ENCODE measurements around the gene OVOL2.

OVOL2 gene

DNA sequence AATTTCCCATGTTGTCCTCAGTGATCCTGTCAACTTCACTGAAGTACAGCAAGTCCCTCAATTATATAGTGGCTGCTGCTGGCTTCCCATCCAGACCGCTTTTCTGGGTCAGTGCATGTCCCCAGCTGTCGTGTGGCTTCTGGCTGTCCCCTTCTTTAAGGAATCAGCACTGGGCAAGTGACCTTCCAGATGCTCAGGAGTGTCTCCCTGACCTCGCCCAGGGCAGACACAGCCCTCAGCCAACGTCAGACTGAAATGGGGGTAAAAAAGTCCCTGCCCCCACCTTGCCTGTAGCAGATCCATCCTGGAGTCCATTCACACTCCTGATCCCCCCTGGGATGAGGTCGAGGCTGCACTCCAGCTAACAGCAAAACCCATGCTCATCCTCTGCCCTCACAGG is 23.7 kb downstream of the OVOL2 start:
- no peak overlapping the region for H3K27ac ChIP-seq
- H3K9me3 ChIP-seq (ENCODE audit: control insufficient read depth, low read length): no peaks in the 10 kb centered on the region
- H2AFZ ChIP-seq: no peak overlapping the region
- TF ChIP-seq, protein P1, sequence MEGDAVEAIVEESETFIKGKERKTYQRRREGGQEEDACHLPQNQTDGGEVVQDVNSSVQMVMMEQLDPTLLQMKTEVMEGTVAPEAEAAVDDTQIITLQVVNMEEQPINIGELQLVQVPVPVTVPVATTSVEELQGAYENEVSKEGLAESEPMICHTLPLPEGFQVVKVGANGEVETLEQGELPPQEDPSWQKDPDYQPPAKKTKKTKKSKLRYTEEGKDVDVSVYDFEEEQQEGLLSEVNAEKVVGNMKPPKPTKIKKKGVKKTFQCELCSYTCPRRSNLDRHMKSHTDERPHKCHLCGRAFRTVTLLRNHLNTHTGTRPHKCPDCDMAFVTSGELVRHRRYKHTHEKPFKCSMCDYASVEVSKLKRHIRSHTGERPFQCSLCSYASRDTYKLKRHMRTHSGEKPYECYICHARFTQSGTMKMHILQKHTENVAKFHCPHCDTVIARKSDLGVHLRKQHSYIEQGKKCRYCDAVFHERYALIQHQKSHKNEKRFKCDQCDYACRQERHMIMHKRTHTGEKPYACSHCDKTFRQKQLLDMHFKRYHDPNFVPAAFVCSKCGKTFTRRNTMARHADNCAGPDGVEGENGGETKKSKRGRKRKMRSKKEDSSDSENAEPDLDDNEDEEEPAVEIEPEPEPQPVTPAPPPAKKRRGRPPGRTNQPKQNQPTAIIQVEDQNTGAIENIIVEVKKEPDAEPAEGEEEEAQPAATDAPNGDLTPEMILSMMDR (IDR thresholded peaks at IDR 0.05): no peak
- no peaks in the 10 kb centered on the region for H3K27me3 ChIP-seq (ENCODE audit: control insufficient read depth, insufficient read depth, low read length)
- H3K9ac ChIP-seq: no peak overlapping the region
- H3K4me1 ChIP-seq: no peaks in the 10 kb centered on the region
- H3K36me3 ChIP-seq (ENCODE audit: control insufficient read depth, insufficient read depth, low read length): no peaks in the 10 kb centered on the region
- no peaks in the 10 kb centered on the region for H3K79me2 ChIP-seq
- H3K4me2 ChIP-seq (ENCODE audit: low read length): no peak overlapping the region
- no peak overlapping the region for H3K4me3 ChIP-seq (ENCODE audit: low read depth, low read length)

DNA sequence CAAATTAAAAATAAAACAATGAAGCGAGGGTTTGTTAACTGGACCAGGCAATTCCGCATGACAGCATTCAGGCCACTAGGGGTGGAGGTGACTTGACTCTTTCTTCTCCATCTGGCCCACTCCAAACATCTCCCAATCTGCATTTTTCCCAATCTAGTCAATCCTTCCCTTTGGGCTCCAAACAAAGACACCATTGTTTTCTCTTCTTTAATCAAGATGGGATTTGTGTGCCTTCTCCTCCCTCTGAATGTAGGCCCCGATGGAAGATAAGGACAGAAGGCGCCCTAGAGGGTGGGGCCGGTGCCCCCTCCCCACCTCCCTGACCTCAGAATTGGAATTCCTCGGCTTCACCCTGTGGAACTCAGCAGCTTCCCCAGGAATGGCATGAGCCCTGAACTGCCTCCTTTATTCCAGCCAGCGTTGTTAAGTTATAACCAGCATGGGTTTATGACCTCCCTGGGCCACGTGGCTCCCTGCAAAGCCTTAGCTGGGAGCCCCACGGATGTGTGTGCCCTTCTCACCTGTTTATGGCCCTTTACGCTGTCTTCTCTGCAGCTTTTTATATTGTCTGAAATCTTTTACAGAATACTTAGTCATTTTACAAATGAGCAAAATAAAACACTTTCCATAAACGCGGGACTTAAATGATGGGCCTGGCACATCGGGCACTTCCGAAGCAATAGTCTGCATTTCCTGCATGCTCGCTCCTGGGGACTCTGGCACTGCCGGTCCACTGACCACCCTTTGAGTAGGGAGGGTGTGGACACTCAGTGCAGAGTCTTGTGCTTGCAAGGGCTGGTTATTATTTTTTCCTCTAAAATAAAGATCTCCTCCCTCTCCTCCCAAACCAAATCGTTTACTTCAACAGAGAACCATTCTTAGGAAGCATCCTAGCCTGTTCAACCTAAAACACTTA is 24.5 kb downstream of the OVOL2 start:
- Histone ChIP-seq H3K4me1 (no peaks in the 10 kb centered on the region), H3K4me2 (ENCODE audit: low read length) (no peak overlapping the region), H3K4me3 (ENCODE audit: low read depth, low read length) (no peak overlapping the region), H3K9me3 (ENCODE audit: control insufficient read depth, low read length) (no peaks in the 10 kb centered on the region), H3K36me3 (ENCODE audit: control insufficient read depth, insufficient read depth, low read length) (no peaks in the 10 kb centered on the region), H2AFZ (no peak overlapping the region), H3K79me2 (no peaks in the 10 kb centered on the region), H3K9ac (no peak overlapping the region), H3K27ac (no peak overlapping the region), H3K27me3 (ENCODE audit: control insufficient read depth, insufficient read depth, low read length) (no peaks in the 10 kb centered on the region)
- TF ChIP-seq, protein P1 (IDR thresholded peaks at IDR 0.05): no peak

DNA sequence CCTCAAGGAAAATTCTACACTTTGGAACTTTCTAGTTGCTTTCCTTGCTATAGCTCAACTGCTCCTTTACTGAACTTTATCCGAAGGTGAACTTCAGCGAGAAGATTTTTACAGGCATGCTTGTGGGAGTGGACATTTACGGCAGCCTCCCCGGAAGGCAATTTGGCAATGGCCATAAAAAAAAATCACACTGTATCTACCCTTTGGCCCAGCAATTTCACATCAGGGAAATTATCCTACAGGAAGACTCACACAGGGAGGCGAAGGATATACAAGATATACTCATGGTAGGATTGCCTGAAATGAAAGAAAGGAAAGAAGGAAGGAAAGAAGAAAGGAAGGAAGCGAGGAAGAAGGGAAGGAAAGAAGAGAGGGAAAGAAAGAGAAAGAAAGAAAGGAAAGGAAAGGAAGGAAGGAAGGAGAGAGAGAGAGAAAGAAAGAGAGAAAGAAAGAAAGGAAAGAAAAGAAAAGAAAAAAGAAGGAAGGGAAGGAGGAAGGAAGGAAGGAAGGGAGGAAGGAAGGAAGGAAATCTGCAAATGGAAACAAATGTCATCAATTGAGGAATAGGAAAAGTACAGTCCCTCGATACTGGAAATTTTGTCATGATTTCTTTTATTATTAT is 25.7 kb downstream of the OVOL2 start:
- no peak overlapping the region for H2AFZ ChIP-seq
- H3K36me3 ChIP-seq (ENCODE audit: control insufficient read depth, insufficient read depth, low read length): no peaks in the 10 kb centered on the region
- no peaks in the 10 kb centered on the region for H3K4me1 ChIP-seq
- TF ChIP-seq, protein P1 (IDR thresholded peaks at IDR 0.05): no peak
- H3K9me3 ChIP-seq (ENCODE audit: control insufficient read depth, low read length): no peaks in the 10 kb centered on the region
- H3K27me3 ChIP-seq (ENCODE audit: control insufficient read depth, insufficient read depth, low read length): no peaks in the 10 kb centered on the region
- no peak overlapping the region for H3K4me2 ChIP-seq (ENCODE audit: low read length)
- no peak overlapping the region for H3K4me3 ChIP-seq (ENCODE audit: low read depth, low read length)
- H3K79me2 ChIP-seq: no peaks in the 10 kb centered on the region
- H3K9ac ChIP-seq: no peak overlapping the region
- H3K27ac ChIP-seq: no peak overlapping the region

DNA sequence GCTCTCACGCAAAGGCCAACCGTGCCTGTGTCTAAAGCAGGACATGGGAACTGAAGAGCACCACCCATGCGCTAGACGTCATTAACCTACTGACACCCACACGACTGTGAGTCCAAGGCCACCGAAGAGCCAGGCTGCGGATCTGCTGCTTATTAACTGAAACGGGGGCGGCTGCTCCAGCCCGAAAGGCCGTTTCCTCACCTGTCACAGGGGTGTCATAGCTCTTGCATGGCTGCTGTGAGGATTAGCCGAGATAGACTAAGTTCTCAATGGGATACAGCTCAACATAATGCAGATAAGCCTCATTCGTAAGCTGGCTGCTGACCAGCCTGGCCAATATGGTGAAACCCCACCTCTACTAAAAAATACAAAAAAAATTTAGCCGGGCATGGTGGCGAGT is 26.7 kb downstream of the OVOL2 start:
- TF ChIP-seq, protein P1 (IDR thresholded peaks at IDR 0.05): no peak
- no peaks in the 10 kb centered on the region for H3K27me3 ChIP-seq (ENCODE audit: control insufficient read depth, insufficient read depth, low read length)
- no peak overlapping the region for H3K27ac ChIP-seq
- H3K9me3 ChIP-seq (ENCODE audit: control insufficient read depth, low read length): no peaks in the 10 kb centered on the region
- H2AFZ ChIP-seq: no peak overlapping the region
- no peak overlapping the region for H3K4me3 ChIP-seq (ENCODE audit: low read depth, low read length)
- no peak overlapping the region for H3K9ac ChIP-seq
- no peak overlapping the region for H3K4me2 ChIP-seq (ENCODE audit: low read length)
- H3K36me3 ChIP-seq (ENCODE audit: control insufficient read depth, insufficient read depth, low read length): no peaks in the 10 kb centered on the region
- no peaks in the 10 kb centered on the region for H3K79me2 ChIP-seq
- no peaks in the 10 kb centered on the region for H3K4me1 ChIP-seq

All from parathyroid adenoma (tissue), 2 donors.